Measurements from ENCODE around the gene HEPACAM.

Gene HEPACAM

DNA sequence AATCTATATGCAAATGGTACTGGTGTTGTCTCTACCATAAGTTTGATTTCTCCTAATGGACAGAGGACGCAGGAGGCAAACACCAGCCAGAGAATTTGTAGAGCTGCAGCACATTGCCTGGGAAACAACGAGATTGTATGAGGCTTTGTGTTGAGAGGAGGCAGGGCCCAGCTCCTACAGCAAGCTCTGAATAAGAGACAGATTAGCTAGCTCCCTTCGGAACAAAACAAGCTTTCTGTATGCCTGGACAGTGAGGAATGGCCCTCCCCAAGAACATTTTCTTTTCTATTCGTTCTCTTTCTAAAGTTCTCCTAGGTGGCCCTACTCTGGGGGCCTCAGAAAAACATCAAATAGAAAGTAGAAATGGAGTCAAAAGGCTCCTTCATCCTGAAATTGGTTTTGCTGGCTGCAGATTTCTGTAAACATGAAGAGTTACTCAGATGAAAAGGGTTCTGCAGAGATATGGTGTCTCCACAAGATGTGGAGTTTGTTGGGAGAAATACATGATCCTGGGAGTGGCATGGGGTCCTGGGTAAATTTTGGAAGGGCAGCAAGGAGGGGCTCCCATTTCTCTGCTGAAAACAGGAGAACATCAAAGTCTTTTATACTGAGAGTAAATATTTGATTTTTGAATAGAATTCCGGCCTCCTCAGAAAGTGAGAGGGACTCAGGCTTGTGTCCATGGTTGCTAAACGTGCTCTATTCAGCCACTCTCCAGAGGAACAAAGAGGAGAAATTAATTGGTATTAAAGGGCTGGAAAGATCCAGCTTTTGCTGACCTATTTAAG is 6.8 kb upstream of the HEPACAM start:
- no peak for DNase-seq

GRCh38 chr11:124941703-124942102 is 5.9 kb upstream of the HEPACAM start:
- DNase-seq = no peak

DNA sequence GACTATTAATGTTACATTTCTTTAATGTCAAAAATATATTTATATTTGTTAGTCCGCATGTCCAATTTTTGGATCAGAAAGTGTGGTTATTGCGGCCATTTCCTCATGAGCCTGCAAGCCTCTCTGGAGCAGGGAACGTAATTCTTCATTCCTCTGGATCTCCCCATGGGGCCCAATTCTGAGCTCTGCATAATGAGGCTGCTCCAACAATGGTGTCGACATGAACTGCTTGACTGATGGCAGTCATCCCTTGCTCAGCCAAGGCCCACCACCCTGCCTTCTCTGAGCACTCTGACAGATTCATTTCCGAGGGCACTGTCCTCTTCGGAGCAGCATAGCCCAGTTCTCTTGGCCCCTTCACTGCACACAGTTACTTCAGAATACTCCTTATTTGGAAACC is 3.1 kb upstream of the HEPACAM start:
- DNase-seq = no peak

DNA sequence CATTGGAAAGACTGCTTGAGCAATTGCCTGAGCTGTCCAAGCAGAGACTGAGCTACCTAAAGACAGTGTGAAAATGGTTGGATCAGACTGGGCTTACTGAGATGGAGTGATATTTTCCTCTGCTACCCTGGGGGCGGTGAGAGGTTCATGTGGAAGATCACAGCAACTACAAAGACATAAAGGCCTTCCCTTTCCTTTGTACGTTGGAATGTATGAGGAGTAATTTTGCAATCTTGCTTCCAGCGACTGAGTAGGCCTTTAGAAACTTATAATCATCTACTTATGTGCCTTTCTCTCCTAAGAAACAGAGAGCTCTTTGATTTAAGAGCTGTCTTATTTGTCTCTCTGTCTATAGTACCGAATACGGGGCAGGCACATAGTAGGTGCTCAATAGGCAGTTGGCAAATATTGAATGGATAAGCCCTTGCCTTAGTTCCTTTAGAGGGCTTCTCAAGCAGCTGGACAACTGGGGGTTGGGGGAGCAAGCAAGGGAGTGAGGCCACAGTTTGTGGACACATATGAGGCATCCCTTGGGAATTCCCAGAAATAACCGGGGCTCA is 2.4 kb upstream of the HEPACAM start:
- peak; percentile 29 for DNase-seq

GRCh38 chr11:124937336-124937935 is 1.6 kb upstream of the HEPACAM start:
- DNase-seq = no peak

DNA sequence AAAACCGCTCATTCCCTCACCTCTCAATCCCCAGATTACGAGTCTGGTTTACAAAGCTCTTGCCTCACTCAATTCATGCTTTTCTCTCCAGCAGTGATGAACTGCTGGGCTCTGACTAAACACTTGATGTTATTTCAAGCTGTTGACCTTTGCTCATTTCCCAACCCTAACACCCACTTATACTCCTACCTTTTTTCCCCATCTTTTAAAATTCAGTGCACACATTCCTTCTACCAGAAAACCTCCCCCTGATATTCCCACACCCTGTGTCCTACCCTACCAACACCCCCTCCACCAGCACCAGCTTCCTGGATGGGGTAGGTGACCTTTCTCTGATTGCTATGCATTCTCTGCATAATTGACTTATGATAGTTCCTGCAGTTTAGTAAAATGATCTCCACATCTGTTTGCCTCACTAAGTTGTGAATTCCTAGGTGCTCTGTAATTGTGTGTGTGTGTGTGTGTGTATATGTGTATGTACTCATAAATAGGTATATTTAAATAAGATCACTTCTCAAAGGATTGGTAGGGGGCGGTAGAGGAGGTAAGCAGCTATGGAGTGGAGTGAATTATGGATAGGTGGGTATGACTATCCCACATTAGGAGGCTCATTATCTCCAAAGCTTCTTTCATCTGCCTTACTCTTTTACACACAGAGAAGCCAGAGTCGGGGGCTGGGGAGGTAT is 842 bp downstream of the HEPACAM start:
- DNase-seq = peak; percentile 92

- no peak for DNase-seq
Observed at GRCh38 chr11:124930799-124931198, 5.0 kb downstream of the HEPACAM start.

GRCh38 chr11:124928942-124929665 is 6.7 kb downstream of the HEPACAM start:
- DNase-seq = no peak

DNA sequence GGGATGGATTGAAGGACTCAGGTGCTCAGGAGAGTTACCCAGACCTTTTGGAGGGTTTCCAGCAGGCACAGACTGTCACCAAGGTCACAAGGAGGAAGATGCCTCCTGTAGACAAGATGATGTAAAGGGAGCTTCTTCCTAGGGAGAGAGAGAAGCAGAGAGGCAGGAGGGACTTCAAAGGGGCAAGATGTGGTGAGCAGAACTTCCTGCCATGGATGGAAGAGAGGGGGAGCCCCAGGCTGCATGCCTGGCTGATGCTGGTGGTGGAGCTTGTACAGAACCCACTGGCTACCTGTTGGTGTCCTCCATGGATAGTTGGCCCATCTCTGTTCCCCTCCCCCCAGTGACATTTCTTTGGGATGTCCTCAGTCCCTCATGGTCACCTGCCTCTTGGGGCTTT is 12.6 kb downstream of the HEPACAM start:
- no peak for DNase-seq

GRCh38 chr11:124922831-124923230 is 13.0 kb downstream of the HEPACAM start:
- no peak for DNase-seq

DNA sequence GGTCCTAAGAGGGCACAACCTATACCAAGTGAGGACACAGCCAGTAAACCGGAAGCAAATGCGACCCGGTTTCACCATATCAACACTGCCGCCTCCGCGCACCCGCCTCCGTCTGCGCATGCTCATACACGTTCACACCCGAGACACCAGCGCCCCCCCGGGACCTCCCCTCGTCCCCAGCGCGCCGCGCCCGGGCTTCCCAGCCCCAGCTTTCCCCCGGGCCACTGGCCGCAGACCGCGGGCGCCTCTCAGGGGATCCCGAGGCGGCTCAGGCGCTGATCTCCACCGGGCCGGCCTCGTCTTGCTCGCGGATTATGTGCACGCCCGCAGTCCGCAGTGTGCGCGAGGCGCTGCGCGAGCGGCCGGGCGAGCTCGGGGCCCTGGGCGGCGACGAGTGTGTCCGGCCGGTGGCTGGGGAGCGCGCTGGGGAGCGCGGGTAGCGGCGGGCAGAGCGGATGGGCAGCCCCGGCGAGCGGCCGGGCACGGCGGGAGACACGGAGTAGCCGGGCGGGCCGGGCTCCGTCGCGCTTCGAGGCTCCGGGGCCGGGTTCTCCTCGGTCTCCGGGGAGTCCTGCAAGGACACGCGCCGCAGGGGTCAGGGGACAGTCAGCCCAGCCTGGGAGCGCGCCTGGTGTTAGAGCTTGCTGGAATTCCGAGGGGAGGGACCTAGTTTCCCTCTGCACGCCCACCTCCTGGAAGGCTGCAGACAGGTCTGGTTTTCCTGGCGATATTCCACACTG is 14.8 kb downstream of the HEPACAM start:
- peak; percentile 74 for DNase-seq

DNA sequence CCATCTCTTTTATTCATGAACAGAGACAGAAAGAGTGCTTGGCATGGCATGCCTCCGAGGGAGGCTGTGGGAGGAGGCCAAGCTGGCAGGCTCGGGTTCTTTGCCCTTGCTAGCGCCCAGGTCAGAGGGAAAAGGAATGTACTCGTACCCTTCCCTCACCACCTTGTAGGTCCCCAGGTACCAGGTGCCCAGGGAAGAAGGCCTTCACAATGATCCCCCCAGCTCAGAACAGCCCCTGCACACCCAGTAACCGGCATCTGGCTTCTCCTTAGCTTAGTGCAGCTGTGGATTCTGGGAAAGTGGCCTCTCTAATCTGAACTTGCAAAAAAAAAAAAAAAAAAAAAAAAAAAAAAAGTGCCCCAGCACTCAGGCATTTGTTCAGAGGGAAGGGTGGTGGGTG is 15.5 kb downstream of the HEPACAM start:
- no peak for DNase-seq

DNA sequence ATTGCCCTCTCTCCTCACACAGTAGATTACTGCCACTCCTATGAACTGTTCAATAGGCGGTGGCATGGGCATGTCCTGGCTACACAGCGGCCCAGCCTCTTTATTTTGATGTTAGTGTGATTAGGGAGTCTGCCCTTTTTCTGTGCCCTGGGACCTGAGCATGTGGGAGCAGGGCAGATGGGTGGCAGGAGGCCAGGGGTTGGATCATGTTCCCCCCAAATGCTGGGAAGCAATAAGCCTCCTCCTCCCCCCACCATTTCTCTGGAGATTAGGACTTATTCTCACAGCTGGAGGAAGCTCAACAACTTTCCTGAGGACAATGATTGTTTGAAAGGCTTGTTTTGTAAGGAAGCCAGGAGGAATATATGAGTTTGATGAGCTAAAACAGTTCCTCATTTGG is 15.9 kb downstream of the HEPACAM start:
- DNase-seq = no peak

DNA sequence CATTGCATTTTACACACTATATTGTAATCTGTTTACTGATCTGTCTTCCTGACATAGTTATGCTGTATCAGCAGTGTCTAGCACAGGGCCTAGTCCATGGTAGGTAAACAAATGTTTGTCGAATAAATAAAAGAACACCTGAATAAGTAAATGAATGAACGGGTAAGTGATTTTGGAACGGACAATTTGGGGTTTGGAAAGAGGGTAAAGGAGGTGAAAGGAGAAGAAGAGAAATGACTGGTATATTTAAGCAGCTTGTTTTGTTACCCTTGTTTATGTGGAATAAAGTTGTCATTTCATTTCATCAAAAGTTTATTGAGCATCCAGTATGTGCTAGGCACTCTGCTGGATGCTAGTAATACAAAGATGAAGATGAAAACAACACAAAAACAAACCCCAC is 16.9 kb downstream of the HEPACAM start, which contains the start of gene HEPN1:
TSS of gene HEPN1 (plus strand) at position 301 of the 400 bp plus-strand sequence.
- DNase-seq = no peak

DNA sequence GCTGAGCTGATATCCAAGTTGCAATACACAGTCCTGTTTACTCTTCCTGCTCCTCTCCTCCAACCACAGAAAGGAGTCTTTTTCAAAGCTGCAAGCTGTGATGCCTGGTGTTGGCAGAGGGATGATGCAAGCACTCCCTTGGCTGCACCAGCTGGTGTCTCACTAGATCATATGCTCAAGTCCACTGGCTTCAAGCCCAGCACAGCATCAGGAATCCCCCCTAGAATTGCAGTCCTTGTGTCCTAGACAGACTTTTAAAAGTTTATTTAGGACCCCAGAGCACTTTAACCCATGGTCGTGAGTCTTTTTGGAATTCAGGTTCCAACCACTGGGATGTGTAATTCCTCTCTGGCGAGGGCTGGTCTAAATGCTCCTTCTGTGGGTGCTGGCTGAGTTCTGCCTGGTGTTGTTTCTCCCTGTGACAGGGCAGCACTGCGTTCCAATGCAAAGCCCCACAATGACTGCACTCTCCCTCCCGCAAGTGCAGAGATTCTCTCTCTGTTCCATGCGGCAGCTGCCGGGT is 18.7 kb downstream of the HEPACAM start:
- DNase-seq = peak; percentile 36

DNA sequence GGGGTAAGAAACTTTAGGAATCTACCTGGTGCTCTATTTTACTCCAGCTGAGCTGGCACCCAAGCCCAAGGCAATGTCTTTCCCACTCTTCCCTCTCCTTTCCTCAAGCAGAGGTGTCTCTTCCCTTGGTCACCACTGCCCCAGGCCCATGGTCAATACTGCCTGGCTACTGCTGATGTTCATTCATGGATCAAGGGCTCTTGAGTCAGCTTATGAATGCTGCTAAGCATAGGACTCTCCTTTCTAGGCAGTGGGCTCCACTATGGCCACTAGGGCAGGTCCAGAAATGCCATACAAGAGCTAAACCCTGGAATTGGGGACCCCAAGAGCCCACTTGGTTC is 19.5 kb downstream of the HEPACAM start:
- no peak for DNase-seq

GRCh38 chr11:124915541-124916369 is 20.1 kb downstream of the HEPACAM start:
- DNase-seq = peak; percentile 69

DNA sequence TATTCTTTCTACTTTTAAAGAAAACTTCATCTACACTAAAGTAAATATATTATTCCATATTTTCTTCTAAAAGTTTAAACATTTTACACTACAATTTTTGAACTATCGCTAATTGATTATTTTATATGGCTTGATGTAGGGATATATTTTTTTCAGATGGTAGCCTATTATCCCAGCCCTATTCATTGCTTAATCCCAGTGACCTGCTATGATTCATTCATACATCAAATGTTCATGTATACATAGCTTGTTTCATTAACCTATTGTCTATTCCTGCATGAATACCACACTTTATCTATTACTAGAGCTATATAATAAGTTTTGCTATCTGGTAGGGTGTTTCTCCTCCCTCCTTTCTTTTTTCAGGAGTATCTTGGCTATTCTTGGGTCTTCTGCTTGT is 33.2 kb downstream of the HEPACAM start:
- DNase-seq = no peak

DNA sequence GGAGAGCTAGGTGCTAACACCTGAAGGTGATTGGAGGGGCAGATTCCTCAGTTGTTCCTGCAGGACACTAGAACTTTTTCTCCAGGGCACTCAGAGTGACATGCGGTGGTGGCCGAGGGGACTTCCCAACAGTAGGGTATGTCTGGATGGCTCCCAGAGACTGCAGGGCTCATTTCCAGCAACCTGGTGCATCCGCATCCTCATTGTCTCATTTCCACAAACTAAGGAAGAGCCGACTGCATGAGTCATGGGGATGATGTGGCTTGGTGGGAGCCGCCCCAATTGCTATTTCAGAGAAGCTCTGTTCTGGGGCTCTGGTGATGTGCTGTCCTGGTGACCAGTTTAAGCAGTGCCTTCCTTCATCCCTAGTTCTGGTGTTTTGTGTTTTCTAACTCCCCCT is 35.4 kb downstream of the HEPACAM start:
- peak; percentile 96 for DNase-seq

- peak; percentile 51 for DNase-seq
Observed at GRCh38 chr11:124899383-124900145, 36.3 kb downstream of the HEPACAM start.

Data from EL (cell line).